ENCODE data around the gene NAA35. TPM values are rescaled to one million over a fixed set of nuclear protein-coding genes. Genes with fewer than 3 reads are reported as not detected.

NAA35 gene
- total RNA-seq, 1 donor from 2014 or later, result 20.1 TPM

GRCh38 chr9:86036555-86036954 lies 95.6 kb downstream of the NAA35 start:
- TF ChIP-seq POLR2AphosphoS5 (IDR thresholded peaks at IDR 0.05; ENCODE audit: insufficient read depth in 1 of 2, low read depth in 1 of 2) (no peak), CTCF (IDR thresholded peaks at IDR 0.05) (no peak), POLR2A (IDR thresholded peaks at IDR 0.05) (no peak)
- no peaks in the 10 kb centered on the region for H3K27me3 ChIP-seq
- no peak overlapping the region for H3K27ac ChIP-seq
- intact Hi-C loops (cut with DNase I), result no loop called here
- no peaks in the 10 kb centered on the region for H3K36me3 ChIP-seq
- no peak overlapping the region for H3K4me3 ChIP-seq
- no peaks in the 10 kb centered on the region for H3K9me3 ChIP-seq
- no peaks in the 10 kb centered on the region for H3K4me1 ChIP-seq
- no peak for DNase-seq (ENCODE audit: extremely low spot score in 2 of 2)

GRCh38 chr9:86039991-86040860 lies 99.3 kb downstream of the NAA35 start:
- H3K27me3 ChIP-seq, result no peaks in the 10 kb centered on the region
- H3K4me1 ChIP-seq, result no peaks in the 10 kb centered on the region
- H3K9me3 ChIP-seq, result no peaks in the 10 kb centered on the region
- intact Hi-C loops (cut with DNase I), result no loop called here
- H3K27ac ChIP-seq, result no peak overlapping the region
- no peaks in the 10 kb centered on the region for H3K36me3 ChIP-seq
- TF ChIP-seq POLR2AphosphoS5 (IDR thresholded peaks at IDR 0.05; ENCODE audit: insufficient read depth in 1 of 2, low read depth in 1 of 2) (no peak), POLR2A (IDR thresholded peaks at IDR 0.05) (no peak), CTCF (IDR thresholded peaks at IDR 0.05) (no peak)
- no peak for DNase-seq (ENCODE audit: extremely low spot score in 2 of 2)
- H3K4me3 ChIP-seq, result no peak overlapping the region

GRCh38 chr9:86040861-86041155 lies 99.9 kb downstream of the NAA35 start:
- Histone ChIP-seq H3K4me1 (no peaks in the 10 kb centered on the region), H3K27ac (no peak overlapping the region), H3K4me3 (no peak overlapping the region), H3K9me3 (no peaks in the 10 kb centered on the region), H3K27me3 (no peaks in the 10 kb centered on the region), H3K36me3 (no peaks in the 10 kb centered on the region)
- TF ChIP-seq POLR2AphosphoS5 (IDR thresholded peaks at IDR 0.05; ENCODE audit: insufficient read depth in 1 of 2, low read depth in 1 of 2), result no peak
- no peak for TF ChIP-seq POLR2A (IDR thresholded peaks at IDR 0.05)
- TF ChIP-seq CTCF (IDR thresholded peaks at IDR 0.05), result no peak
- DNase-seq (ENCODE audit: extremely low spot score in 2 of 2), result no peak
- intact Hi-C loops (cut with DNase I), result no loop called here

- H3K36me3 ChIP-seq, result no peaks in the 10 kb centered on the region
- intact Hi-C loops (cut with DNase I), result no loop called here
- no peaks in the 10 kb centered on the region for H3K9me3 ChIP-seq
- H3K27me3 ChIP-seq, result no peaks in the 10 kb centered on the region
- no peak overlapping the region for H3K4me3 ChIP-seq
- no peak overlapping the region for H3K27ac ChIP-seq
- no peaks in the 10 kb centered on the region for H3K4me1 ChIP-seq
- TF ChIP-seq CTCF (IDR thresholded peaks at IDR 0.05) (no peak), POLR2AphosphoS5 (IDR thresholded peaks at IDR 0.05; ENCODE audit: insufficient read depth in 1 of 2, low read depth in 1 of 2) (no peak), POLR2A (IDR thresholded peaks at IDR 0.05) (no peak)
- no peak for DNase-seq (ENCODE audit: extremely low spot score in 2 of 2)
Observed at GRCh38 chr9:86041311-86041741, 100.4 kb downstream of the NAA35 start.

GRCh38 chr9:86042199-86042978 lies 101.4 kb downstream of the NAA35 start:
- H3K27ac ChIP-seq, result no peak overlapping the region
- no peaks in the 10 kb centered on the region for H3K36me3 ChIP-seq
- no peak overlapping the region for H3K4me3 ChIP-seq
- TF ChIP-seq POLR2AphosphoS5 (IDR thresholded peaks at IDR 0.05; ENCODE audit: insufficient read depth in 1 of 2, low read depth in 1 of 2), result no peak
- TF ChIP-seq CTCF (IDR thresholded peaks at IDR 0.05), result no peak
- no peak for TF ChIP-seq POLR2A (IDR thresholded peaks at IDR 0.05)
- H3K4me1 ChIP-seq, result no peaks in the 10 kb centered on the region
- DNase-seq (ENCODE audit: extremely low spot score in 2 of 2), result no peak
- H3K27me3 ChIP-seq, result no peaks in the 10 kb centered on the region
- H3K9me3 ChIP-seq, result no peaks in the 10 kb centered on the region
- intact Hi-C loops (cut with DNase I), result no loop called here

Data from vagina (tissue), 2 donors.